IMR-90 (cell line): ENCODE measurements around the gene KCNMA1.

Source experiments
- CEBPB ChIP-seq: IDR thresholded peaks from 2 replicates; pipeline ENCODE4 v1.6.1; 2012; ENCODE audit warnings: low read depth, low read length, improper control_type of control experiment
- FOS ChIP-seq: fragments of 150-350 bp; IDR thresholded peaks from 2 replicates; pipeline ENCODE4 v1.6.1; 2016; ENCODE audit warnings: low read depth, low read length
- MAFK ChIP-seq: IDR thresholded peaks from 2 replicates; pipeline ENCODE4 v1.6.1; 2012; ENCODE audit warnings: low read depth, low read length, improper control_type of control experiment
- MAZ ChIP-seq: IDR thresholded peaks from 2 replicates; pipeline ENCODE4 v1.6.1; 2012; ENCODE audit warnings: low read depth, mild to moderate bottlenecking, low read length, improper control_type of control experiment, moderate library complexity, borderline replicate concordance
- POLR2A ChIP-seq: IDR thresholded peaks from 2 replicates; pipeline ENCODE4 v1.6.1; 2012; ENCODE audit warnings: mild to moderate bottlenecking, low read depth, low read length
- RAD21 ChIP-seq: IDR thresholded peaks from 2 replicates; pipeline ENCODE4 v1.6.1; 2012; ENCODE audit warnings: low read length, improper control_type of control experiment
- RCOR1 ChIP-seq: IDR thresholded peaks from 2 replicates; pipeline ENCODE4 v1.6.1; 2012; ENCODE audit warnings: mild to moderate bottlenecking, low read length, improper control_type of control experiment; ENCODE audit not compliant: insufficient replicate concordance
- RFX5 ChIP-seq: IDR thresholded peaks from 2 replicates; pipeline ENCODE4 v1.8.0; 2012; ENCODE audit warnings: low read depth, mild to moderate bottlenecking, low read length, moderate library complexity
- SMC3 ChIP-seq: fragments of 150-350 bp; IDR thresholded peaks from 2 replicates; pipeline ENCODE4 v1.6.1; 2016; ENCODE audit warnings: low read depth, mild to moderate bottlenecking, antibody characterized with exemption, low read length, moderate library complexity
- TF ChIP-seq, protein P1 (sequence below): conservative IDR thresholded peaks from 2 replicates; pipeline ENCODE4 v1.5.1; 2012; ENCODE audit warnings: mild to moderate bottlenecking, low read depth, low read length, improper control_type of control experiment
- TF ChIP-seq, protein P2 (sequence below): fragments of 150-350 bp; IDR thresholded peaks from 2 replicates; pipeline ENCODE4 v1.6.1; 2016; ENCODE audit warnings: low read depth, mild to moderate bottlenecking, low read length, moderate library complexity, borderline replicate concordance
- TF ChIP-seq, protein P3 (sequence below): fragments of 150-350 bp; IDR thresholded peaks from 2 replicates; pipeline ENCODE4 v1.6.1; 2017; ENCODE audit warnings: mild to moderate bottlenecking, antibody characterized with exemption, low read length, low read depth

DNA sequence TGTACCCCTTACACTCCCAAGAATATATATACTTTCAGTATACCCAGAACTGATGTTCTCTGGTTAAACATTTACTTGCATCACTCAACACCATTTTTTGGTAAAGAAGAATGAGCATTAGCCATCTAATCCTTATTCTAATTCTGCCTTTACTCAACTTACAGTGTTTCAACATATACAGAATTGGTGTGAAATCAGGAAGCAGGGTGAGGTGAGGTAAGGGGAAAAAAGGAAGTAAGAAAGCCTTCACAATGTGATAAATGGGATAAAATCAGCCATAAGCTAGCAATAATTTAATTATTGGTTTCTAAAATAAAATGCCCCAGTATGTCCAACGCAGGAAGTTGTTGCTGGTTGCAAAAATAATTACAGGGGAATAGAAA lies 605.4 kb downstream of the KCNMA1 start:
- TF ChIP-seq, protein P1, sequence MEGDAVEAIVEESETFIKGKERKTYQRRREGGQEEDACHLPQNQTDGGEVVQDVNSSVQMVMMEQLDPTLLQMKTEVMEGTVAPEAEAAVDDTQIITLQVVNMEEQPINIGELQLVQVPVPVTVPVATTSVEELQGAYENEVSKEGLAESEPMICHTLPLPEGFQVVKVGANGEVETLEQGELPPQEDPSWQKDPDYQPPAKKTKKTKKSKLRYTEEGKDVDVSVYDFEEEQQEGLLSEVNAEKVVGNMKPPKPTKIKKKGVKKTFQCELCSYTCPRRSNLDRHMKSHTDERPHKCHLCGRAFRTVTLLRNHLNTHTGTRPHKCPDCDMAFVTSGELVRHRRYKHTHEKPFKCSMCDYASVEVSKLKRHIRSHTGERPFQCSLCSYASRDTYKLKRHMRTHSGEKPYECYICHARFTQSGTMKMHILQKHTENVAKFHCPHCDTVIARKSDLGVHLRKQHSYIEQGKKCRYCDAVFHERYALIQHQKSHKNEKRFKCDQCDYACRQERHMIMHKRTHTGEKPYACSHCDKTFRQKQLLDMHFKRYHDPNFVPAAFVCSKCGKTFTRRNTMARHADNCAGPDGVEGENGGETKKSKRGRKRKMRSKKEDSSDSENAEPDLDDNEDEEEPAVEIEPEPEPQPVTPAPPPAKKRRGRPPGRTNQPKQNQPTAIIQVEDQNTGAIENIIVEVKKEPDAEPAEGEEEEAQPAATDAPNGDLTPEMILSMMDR, result no peak
- TF ChIP-seq RAD21 (no peak), POLR2A (no peak), MAZ (no peak), RCOR1 (no peak), FOS (no peak), SMC3 (no peak), MAFK (no peak), RFX5 (no peak), CEBPB (no peak)
- TF ChIP-seq, protein P2, sequence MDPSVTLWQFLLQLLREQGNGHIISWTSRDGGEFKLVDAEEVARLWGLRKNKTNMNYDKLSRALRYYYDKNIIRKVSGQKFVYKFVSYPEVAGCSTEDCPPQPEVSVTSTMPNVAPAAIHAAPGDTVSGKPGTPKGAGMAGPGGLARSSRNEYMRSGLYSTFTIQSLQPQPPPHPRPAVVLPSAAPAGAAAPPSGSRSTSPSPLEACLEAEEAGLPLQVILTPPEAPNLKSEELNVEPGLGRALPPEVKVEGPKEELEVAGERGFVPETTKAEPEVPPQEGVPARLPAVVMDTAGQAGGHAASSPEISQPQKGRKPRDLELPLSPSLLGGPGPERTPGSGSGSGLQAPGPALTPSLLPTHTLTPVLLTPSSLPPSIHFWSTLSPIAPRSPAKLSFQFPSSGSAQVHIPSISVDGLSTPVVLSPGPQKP, result no peak
- TF ChIP-seq, protein P3, sequence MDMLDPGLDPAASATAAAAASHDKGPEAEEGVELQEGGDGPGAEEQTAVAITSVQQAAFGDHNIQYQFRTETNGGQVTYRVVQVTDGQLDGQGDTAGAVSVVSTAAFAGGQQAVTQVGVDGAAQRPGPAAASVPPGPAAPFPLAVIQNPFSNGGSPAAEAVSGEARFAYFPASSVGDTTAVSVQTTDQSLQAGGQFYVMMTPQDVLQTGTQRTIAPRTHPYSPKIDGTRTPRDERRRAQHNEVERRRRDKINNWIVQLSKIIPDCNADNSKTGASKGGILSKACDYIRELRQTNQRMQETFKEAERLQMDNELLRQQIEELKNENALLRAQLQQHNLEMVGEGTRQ, result no peak
